Mammary epithelial cell (primary cell): ENCODE data around the gene IGLL5.

Source experiments
- CTCF ChIP-seq, 2 donors: IDR thresholded peaks in 1 of 2; conservative IDR thresholded peaks in 1 of 2; 2 replicates each; pipeline ENCODE4 v1.5.1; 2011 to 2012; ENCODE audit warnings: inconsistent platforms in 2 of 2, low read length in 2 of 2, mild to moderate bottlenecking in 2 of 2, control low read depth in 1 of 2, low read depth in 1 of 2; ENCODE audit not compliant: insufficient read depth in 1 of 2; ENCODE audit errors: extremely low read depth in 1 of 2
- EZH2 ChIP-seq: IDR thresholded peaks from 2 replicates; pipeline ENCODE4 v1.6.1; 2012; ENCODE audit warnings: low read length, inconsistent platforms, borderline replicate concordance

GRCh38 chr22:22855085-22855484 lies 32.5 kb upstream of the IGLL5 start:
- no peak for TF ChIP-seq CTCF (conservative IDR thresholded peaks at IDR 0.05 in 1 of 2, IDR thresholded peaks at IDR 0.05 in 1 of 2; ENCODE audit: extremely low read depth in 1 of 2, insufficient read depth in 1 of 2, low read depth in 1 of 2, low read length in 2 of 2)
- TF ChIP-seq EZH2: no peak
